ENCODE data around the gene PROK1.
"Not testable (repeated sequence)": the region's sequence is repeated elsewhere in the genome, so short reads cannot be mapped to it uniquely, and the experiment has no call there.

Gene PROK1

GRCh38 chr1:110433213-110433612, 17.7 kb upstream of the PROK1 start:
- DNase-seq (ENCODE audit: low read depth in 1 of 2, low spot score in 1 of 2), result no peak

GRCh38 chr1:110433803-110434202, 17.1 kb upstream of the PROK1 start:
- DNase-seq (ENCODE audit: low read depth in 1 of 2, low spot score in 1 of 2), result no peak

DNA sequence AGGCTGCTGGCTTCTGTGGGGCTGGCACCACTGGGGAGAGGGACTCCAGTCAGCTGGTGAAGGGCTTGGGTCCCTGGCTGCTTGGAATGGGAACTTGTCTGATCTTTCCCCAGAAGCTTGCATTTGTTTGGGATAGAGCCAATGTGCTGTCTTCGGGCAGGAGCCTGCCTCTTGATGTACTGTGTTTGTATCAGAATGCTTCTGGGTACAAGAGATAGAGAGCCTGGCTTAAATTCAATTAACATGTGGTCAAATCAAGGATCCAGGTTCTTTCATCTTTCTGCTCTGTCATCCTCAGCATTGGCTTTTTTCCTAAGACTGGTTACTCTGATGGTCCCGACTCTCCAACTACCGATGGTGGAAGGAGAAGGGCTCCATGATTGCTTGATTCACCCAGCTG, 16.0 kb upstream of the PROK1 start:
- DNase-seq (ENCODE audit: low read depth in 1 of 2, low spot score in 1 of 2), result no peak

DNA sequence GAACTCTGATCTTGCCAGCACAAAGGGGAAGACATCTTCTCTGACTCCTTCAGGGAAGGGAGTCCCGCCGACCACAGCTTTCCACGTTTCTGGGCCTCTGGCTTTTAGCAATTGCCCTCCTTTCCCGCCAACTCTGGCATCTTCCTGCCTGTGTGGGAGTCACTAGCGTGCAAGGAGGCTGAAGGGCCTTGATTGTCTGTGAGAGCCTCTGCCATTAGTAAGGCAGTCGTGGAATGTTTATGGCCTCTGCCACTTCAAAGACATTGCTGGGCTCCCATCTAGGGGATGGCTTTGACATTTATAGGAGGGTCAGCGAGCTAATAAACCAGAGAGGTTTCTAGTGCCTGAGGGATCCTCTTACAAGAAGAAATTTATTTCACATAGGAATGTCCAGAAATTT, 14.3 kb upstream of the PROK1 start:
- no peak for DNase-seq (ENCODE audit: low read depth in 1 of 2, low spot score in 1 of 2)

- DNase-seq (ENCODE audit: low read depth in 1 of 2, low spot score in 1 of 2), result not testable (repeated sequence)
Measured at GRCh38 chr1:110437645-110438299, 13.2 kb upstream of the PROK1 start.

GRCh38 chr1:110438893-110439292, 12.1 kb upstream of the PROK1 start:
- DNase-seq (ENCODE audit: low read depth in 1 of 2, low spot score in 1 of 2), result no peak

DNA sequence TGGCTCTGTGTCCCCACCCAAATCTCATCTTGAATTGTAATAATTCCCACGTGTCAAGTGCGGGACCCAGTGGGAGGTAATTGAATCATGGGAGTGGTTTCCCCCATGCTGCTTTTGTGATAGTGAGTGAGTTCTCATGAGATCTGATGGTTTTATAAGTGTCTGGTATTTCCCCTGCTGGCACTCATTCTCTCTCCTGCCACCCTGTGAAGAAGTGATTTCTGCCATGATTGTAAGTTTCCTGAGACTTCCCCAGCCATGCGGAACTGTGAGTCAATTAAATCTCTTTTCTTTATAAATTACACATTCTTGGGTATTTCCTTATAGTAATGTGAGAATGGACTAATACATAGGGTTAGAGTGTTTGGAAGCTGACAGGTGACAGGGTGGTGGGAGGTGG, 11.1 kb upstream of the PROK1 start:
- DNase-seq (ENCODE audit: low read depth in 1 of 2, low spot score in 1 of 2), result not testable (repeated sequence)

DNA sequence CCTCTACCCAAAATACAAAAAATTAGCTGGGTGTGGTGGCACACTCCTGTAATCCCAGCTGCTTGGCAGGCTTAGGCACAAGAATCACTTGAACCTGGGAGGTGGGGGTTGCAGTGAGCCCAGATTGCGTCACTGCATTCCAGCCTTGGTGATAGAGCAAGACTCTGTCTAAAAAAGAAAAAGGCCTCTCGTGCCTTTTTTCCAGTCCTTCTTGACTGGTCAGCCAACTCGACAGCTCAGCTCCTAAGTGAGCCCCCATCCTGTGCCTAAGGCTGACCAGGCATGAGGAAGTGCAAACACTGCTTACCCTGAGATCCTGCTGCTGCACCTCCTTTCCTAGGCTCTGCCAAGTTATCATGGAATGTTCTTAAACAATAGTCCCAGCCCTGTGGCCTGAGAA, 10.1 kb upstream of the PROK1 start:
- DNase-seq (ENCODE audit: low read depth in 1 of 2, low spot score in 1 of 2), result no peak

GRCh38 chr1:110441888-110442287, 9.1 kb upstream of the PROK1 start:
- DNase-seq (ENCODE audit: low read depth in 1 of 2, low spot score in 1 of 2), result no peak

DNA sequence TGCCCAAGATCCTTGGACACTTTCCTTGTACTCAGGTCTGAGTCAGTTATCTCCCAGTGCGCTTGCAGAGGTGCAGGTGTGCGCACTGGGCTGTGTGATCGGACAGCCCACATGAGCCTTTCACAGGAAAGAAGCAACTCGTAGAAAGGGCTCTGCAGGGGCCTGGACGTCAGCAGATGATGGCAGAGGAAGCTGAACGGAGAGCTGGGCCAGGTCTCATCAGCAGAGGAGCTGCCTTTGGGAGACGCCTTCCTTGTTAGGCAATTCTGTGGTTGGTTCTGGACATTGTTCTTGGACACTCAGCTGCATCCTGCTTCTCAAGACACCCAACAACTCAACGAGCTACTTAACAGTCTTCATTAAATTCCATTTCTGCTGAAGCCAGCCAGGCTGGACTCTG, 7.5 kb upstream of the PROK1 start:
- DNase-seq (ENCODE audit: low read depth in 1 of 2, low spot score in 1 of 2), result no peak

DNA sequence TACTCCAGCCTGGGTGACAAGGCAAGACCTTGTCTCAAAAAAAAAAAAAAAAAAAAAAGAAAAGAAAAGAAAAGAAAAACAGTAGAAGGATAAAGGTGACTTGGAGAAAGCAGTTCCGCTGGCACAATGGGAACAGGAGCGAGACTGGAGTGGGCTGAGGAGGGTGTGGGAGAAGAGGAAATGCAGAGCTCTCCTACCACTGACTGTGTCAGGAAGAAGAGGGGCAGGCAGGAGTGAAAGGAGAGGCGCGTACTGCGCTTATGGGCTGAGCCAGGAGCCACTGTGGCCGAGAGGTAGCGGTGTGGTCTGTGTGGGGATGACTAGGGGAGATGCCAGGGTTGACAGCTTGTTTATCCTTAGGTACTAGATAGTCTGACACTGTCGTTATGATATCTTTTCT, 6.4 kb upstream of the PROK1 start:
- DNase-seq (ENCODE audit: low read depth in 1 of 2, low spot score in 1 of 2), result no peak

DNA sequence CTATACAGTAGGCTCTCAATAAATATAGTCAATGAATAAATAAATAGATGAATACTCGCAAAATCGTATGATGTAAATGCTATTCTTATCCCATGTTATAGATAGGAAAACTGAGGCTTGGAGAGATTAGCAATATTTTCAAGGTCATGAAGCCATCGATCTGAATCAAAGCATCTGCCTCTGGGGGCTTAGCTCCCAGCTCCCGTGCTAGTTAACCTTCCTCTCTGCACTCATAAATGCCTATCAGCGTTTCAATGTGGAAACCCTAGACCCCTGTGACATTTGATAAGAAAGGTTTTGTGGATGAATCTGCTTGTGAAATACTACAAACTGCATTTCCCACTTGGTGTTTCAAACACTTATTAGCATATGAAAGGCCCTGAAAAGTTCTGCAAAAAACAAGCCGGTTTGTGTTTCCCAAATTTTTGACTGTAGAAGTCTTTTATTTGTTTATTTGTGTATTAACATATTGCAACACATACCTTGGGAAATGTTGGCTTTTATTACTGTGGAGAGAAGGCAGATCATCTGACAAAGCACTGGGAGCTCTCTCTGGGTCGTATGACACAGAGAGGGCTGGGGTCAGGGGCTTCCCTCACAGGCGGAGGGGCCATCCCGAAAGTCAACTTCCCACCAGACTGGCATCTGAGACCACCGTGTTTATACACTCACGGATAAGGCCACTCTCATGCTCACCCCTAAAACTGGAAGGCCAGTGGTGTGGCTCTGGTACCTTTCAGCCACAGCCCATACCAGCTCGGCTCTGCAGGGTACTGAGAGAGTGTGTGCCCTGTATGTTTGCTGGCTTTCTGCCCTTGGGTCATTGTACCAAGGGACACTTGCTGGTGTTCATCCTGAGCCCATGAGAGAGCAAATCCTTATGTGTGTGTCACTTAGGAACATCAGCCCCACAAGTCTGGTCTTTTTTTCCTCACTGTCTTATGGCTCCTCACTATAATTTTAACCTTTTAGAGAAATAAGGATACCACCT, 993 bp upstream of the PROK1 start:
- DNase-seq (ENCODE audit: low read depth in 1 of 2, low spot score in 1 of 2), result no peak

- no peak for DNase-seq (ENCODE audit: low read depth in 1 of 2, low spot score in 1 of 2)
Measured at GRCh38 chr1:110452330-110452729, 1.4 kb downstream of the PROK1 start.

DNA sequence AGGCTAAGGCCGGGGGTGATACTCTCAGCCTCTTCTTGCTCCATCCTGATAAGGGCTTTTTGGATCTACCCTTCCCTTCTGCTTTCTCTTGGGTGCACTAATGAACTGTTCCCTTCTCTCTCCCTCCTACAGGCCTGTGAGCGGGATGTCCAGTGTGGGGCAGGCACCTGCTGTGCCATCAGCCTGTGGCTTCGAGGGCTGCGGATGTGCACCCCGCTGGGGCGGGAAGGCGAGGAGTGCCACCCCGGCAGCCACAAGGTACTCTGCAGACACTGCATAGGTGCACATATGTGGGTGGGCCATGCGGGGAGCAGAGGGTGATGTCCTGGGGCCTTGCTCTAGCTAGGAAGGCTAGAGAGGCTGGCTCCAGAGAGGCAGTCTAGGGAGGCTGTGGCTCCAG, 2.9 kb downstream of the PROK1 start:
- DNase-seq (ENCODE audit: low read depth in 1 of 2, low spot score in 1 of 2), result no peak

DNA sequence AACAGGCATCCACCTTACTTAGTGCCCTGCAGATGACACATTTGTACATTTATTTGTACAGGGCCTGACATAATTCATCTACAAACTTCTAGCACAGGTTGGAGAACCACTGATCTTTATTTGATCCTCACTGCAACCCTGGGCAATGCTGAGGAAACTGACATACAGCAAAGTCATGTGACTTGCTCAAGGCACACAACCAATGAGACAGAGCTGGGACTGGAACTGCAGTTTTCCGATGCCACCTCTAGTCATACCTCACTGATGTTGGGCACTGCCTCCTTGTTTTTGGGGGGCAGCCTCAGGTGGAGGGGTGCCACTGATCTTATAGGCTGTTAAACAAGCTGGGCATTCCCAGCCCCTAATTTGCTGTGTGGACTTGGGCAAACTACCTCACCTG, 3.4 kb downstream of the PROK1 start:
- DNase-seq (ENCODE audit: low read depth in 1 of 2, low spot score in 1 of 2), result no peak

DNA sequence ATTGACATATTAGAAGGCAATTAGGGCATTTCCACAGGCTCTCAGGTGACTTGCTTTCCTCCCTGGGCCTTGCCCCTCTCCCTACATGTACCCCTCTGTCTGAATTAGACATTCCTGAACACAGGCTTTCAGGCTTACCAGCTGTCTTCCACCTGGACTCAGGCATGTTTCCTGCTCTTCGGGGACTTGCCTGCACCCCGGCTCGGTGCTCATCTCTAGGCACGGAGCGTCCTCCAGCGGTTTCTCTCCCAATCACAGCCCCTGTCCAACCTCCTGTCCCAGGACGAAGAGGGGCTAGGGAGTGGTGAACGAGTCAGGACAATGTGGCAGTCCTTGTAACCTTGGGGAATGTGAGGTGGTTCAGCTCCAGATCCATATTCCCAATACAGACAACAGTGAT, 4.2 kb downstream of the PROK1 start:
- no peak for DNase-seq (ENCODE audit: low read depth in 1 of 2, low spot score in 1 of 2)

DNA sequence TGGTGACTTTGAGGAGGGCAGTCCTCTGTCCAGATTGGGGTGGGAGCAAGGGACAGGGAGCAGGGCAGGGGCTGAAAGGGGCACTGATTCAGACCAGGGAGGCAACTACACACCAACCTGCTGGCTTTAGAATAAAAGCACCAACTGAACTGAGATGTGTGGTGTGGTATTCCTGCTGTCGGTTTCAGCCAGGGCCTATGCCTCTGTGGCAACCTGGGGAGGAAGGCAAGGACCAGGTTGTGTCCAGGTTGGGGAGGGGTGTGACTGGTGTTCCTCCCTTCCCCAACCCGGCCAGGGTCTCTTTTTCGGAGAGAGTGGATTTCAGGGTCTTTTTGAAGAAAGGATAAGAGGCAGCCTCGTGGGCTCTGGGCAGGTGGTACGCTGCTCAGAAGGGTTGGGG, 6.3 kb downstream of the PROK1 start:
- DNase-seq (ENCODE audit: low read depth in 1 of 2, low spot score in 1 of 2), result no peak

DNA sequence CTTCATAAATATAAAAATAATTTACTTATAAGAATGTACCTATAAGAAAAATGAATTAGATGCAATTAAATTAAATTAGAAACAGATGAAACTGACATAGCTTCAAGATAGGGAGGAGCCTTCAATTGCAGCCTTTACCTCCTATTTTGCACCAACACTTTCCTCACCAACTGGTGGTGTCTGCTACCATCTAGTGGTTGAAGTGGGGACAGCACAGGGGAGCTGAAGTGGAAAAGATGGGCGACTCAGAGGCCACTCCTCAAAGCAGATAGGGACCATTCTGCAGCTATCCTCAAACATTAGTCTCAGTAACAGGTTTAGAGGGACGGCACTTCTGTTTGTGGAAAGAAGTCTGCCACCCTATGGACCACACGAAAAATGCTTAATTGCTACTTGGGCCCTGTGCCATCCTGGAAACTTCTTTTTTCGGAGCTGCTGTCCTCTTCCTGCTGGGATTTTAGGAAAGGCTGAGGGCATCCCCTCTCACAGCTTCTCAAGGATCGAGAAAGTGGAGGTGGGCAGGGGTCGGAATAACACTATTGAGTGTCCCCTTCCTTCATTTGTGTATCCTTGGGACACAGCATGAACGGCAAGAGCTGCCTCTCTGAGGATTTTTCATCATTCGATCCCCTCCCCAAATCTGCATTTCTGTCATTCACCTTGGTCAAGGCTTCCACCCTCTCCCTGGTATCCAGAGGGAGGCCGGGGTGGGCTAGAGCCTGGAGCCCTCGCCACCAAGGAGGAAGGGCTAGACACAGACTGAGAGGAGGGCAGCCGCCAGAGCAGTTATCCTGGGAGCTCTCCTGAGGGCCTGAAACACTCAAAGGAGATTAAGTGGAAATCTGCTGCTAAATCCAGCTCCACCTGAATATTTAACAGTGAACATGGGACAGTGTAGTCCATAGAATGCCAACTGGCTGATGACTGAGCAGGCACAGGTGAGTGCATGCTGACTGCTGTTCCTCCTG, 9.6 kb downstream of the PROK1 start:
- peak; percentile 67 to 71 for DNase-seq (ENCODE audit: low read depth in 1 of 2, low spot score in 1 of 2)

- no peak for DNase-seq (ENCODE audit: low read depth in 1 of 2, low spot score in 1 of 2)
Measured at GRCh38 chr1:110462093-110462492, 11.1 kb downstream of the PROK1 start.

GRCh38 chr1:110462964-110463363, 12.0 kb downstream of the PROK1 start:
- no peak for DNase-seq (ENCODE audit: low read depth in 1 of 2, low spot score in 1 of 2)

- no peak for DNase-seq (ENCODE audit: low read depth in 1 of 2, low spot score in 1 of 2)
Measured at GRCh38 chr1:110463725-110464124, 12.8 kb downstream of the PROK1 start.

Data from activated T-helper 1 cell treated with anti-CD3 and anti-CD28 coated beads, Interleukin-2, amount 50 U/mL, for 16 hours (primary cell).